HCT116 (cell line): ENCODE measurements around the gene SLCO4A1. TPM values are rescaled to one million over a fixed set of nuclear protein-coding genes. Genes with fewer than 3 reads are reported as not detected.

ENCODE experiments used
- ATAC-seq: fragments of 200-7000 bp; cut with Tn5 transposase; 2 replicates; pipeline ENCODE4 v1.9.1; 2020; ENCODE audit warnings: mild to moderate bottlenecking, moderate library complexity
- BruUV-seq: library from RNA; stranded (reverse); fragments of 400-500 nt; replicated peaks from 2 replicates; lab custom pipeline; 2021; lab: Mats Ljungman, UMichigan
- CTCF ChIA-PET: fragments of 300-600 bp; sonication (Branson Sonifier 250); formaldehyde crosslinking; loops from one replicate; lab custom pipeline; 2021; ENCODE audit warnings: antibody characterized with exemption; lab: Charles Lee
- POLR2A ChIA-PET: fragments of 300-600, 350-600 bp; sonication (Branson Sonifier 250); formaldehyde crosslinking; loops from one replicate; lab custom pipeline; 2021; ENCODE audit warnings: antibody characterized with exemption; lab: Charles Lee
- RAD21 ChIA-PET, 2 experiments: fragments of 300-600 bp; sonication (Branson Sonifier 250); formaldehyde crosslinking; loops; one replicate each; lab custom pipeline; 2023; ENCODE audit warnings: low total read pairs in 2 of 2; ENCODE audit not compliant: uncharacterized antibody in 2 of 2, unreplicated experiment in 2 of 2, low non-redundant PET in 1 of 2; lab: Charles Lee
- DNase-seq: peaks from one replicate; pipeline ENCODE4 v3.0.0-alpha.2; 2010; ENCODE audit warnings: low read depth, low spot score
- H2AFZ ChIP-seq: fragments of 200-600 bp; shearing (Covaris generic), sonication (generic); 2 replicates; pipeline ENCODE4 v1.6.1; 2017; ENCODE audit warnings: low read depth, mixed run types, mixed read lengths, antibody characterized with exemption, low read length; ENCODE audit not compliant: poor library complexity, severe bottlenecking
- H3K27ac ChIP-seq: 2 replicates; pipeline ENCODE4 v1.5.1; 2012; ENCODE audit warnings: low read depth, low read length
- H3K27me3 ChIP-seq: fragments of 200-600 bp; sonication (generic); 2 replicates; pipeline ENCODE4 v1.6.1; 2016; ENCODE audit warnings: mixed run types, low read length, mixed read lengths; ENCODE audit not compliant: insufficient read depth
- H3K36me3 ChIP-seq, 2 experiments: fragments of 200-500 bp in 1 of 2; fragments of 200-600 bp in 1 of 2; sonication (Bioruptor generic) in 1 of 2; sonication (generic) in 1 of 2; 2 replicates each; pipeline versions ENCODE4 v1.5.1 to v1.6.1; 2014 to 2016; ENCODE audit warnings: low read length in 2 of 2, inconsistent platforms in 1 of 2, mixed read lengths in 1 of 2, mixed run types in 1 of 2; ENCODE audit not compliant: insufficient read depth in 2 of 2, control insufficient read depth in 1 of 2
- H3K4me1 ChIP-seq, 2 experiments: fragments of 200-600 bp in 1 of 2; sonication (generic) in 1 of 2; 2 replicates each; pipeline versions ENCODE4 v1.5.1 to v1.6.1; 2012 to 2017; ENCODE audit warnings: low read length in 2 of 2, inconsistent platforms in 1 of 2, mild to moderate bottlenecking in 1 of 2, mixed read lengths in 1 of 2, mixed run types in 1 of 2, moderate library complexity in 1 of 2; ENCODE audit not compliant: insufficient read depth in 2 of 2, control insufficient read depth in 1 of 2
- H3K4me2 ChIP-seq: fragments of 200-600 bp; sonication (generic); 2 replicates; pipeline ENCODE4 v1.6.1; 2017; ENCODE audit warnings: mixed run types, low read length, mixed read lengths
- H3K4me3 ChIP-seq, 2 experiments: fragments of 200-600 bp in 1 of 2; sonication (generic) in 1 of 2; replicated peaks in 1 of 2; 2 replicates each; pipeline ENCODE4 v1.5.1; 2011 to 2016; ENCODE audit warnings: low read length in 2 of 2, control low read depth in 1 of 2, low read depth in 1 of 2, mild to moderate bottlenecking in 1 of 2, mixed read lengths in 1 of 2, mixed run types in 1 of 2
- H3K79me2 ChIP-seq: fragments of 200-600 bp; sonication (generic); 2 replicates; pipeline ENCODE4 v1.6.1; 2017; ENCODE audit warnings: mild to moderate bottlenecking, mixed run types, low read length, moderate library complexity, mixed read lengths; ENCODE audit not compliant: insufficient read depth
- H3K9ac ChIP-seq: fragments of 200-600 bp; sonication (generic); 2 replicates; pipeline ENCODE4 v1.6.1; 2016; ENCODE audit warnings: low read length, mixed read lengths
- H3K9me2 ChIP-seq: fragments of 200-600 bp; sonication (generic), shearing (Covaris generic); 2 replicates; pipeline ENCODE4 v1.6.1; 2017; ENCODE audit warnings: mixed run types, mild to moderate bottlenecking, moderate library complexity; ENCODE audit not compliant: insufficient read depth
- H3K9me3 ChIP-seq, 2 experiments: fragments of 200-500 bp in 1 of 2; fragments of 200-600 bp in 1 of 2; sonication (Bioruptor generic) in 1 of 2; sonication (generic) in 1 of 2; 2 replicates each; pipeline ENCODE4 v1.6.1; 2014 to 2017; ENCODE audit warnings: low read length in 2 of 2, mixed read lengths in 2 of 2, inconsistent platforms in 1 of 2, low read depth in 1 of 2, mild to moderate bottlenecking in 1 of 2, mixed run types in 1 of 2, moderate library complexity in 1 of 2; ENCODE audit not compliant: control insufficient read depth in 1 of 2, insufficient read depth in 1 of 2
- H4K20me1 ChIP-seq: fragments of 200-600 bp; sonication (generic), shearing (Covaris generic); 2 replicates; pipeline ENCODE4 v1.6.1; 2017; ENCODE audit warnings: mixed run types, mild to moderate bottlenecking, moderate library complexity; ENCODE audit not compliant: insufficient read depth
- RAD21 ChIP-seq: IDR thresholded peaks from 2 replicates; pipeline ENCODE4 v1.6.1; 2012; ENCODE audit warnings: low read depth, mild to moderate bottlenecking
- intact Hi-C: fragments of 100-400 bp; cut with micrococcal nuclease; formaldehyde crosslinking; loops from 2 replicates; pipeline ENCODE4 v1.10.0; 2022
- total RNA-seq: library from RNA; stranded (reverse); gene quantifications from one replicate; pipeline ENCODE4 v1.2.1, GENCODE V29; 2021; ENCODE audit not compliant: unreplicated experiment
- TF ChIP-seq, protein P1 (sequence below): IDR thresholded peaks from 2 replicates; pipeline ENCODE4 v1.6.1; 2012
- TF ChIP-seq, protein P2 (sequence below): IDR thresholded peaks from 2 replicates; pipeline ENCODE4 v1.6.1; 2012; ENCODE audit warnings: low read depth

The SLCO4A1 gene
- total RNA-seq, 1 experiment from 2014 or later, result 107 TPM

- intact Hi-C loops, result no loop called here
- no peak for DNase-seq
- Histone ChIP-seq H3K9ac (no peak overlapping the region; the same call in 1 of the 2 replicates), H3K9me2 (no peaks in the 10 kb centered on the region), H3K36me3 (no peaks in the 10 kb centered on the region), H3K79me2 (no peaks in the 10 kb centered on the region), H3K4me1 (peaks cover 18 to 35% of the 10 kb centered on the region in 2 experiments; a peak in 3 of 4 replicates), H3K4me3 (no peak overlapping the region), H2AFZ (no peak overlapping the region), H4K20me1 (no peaks in the 10 kb centered on the region), H3K27ac (no peak overlapping the region; the same call in 1 of the 2 replicates), H3K27me3 (no peaks in the 10 kb centered on the region), H3K9me3 (no peaks in the 10 kb centered on the region), H3K4me2 (peak overlapping the region; percentile 46)
- RAD21 ChIA-PET, result no interaction called here
- TF ChIP-seq, protein P1, sequence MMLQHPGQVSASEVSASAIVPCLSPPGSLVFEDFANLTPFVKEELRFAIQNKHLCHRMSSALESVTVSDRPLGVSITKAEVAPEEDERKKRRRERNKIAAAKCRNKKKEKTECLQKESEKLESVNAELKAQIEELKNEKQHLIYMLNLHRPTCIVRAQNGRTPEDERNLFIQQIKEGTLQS, result no peak
- no peak for TF ChIP-seq RAD21
- TF ChIP-seq, protein P2, sequence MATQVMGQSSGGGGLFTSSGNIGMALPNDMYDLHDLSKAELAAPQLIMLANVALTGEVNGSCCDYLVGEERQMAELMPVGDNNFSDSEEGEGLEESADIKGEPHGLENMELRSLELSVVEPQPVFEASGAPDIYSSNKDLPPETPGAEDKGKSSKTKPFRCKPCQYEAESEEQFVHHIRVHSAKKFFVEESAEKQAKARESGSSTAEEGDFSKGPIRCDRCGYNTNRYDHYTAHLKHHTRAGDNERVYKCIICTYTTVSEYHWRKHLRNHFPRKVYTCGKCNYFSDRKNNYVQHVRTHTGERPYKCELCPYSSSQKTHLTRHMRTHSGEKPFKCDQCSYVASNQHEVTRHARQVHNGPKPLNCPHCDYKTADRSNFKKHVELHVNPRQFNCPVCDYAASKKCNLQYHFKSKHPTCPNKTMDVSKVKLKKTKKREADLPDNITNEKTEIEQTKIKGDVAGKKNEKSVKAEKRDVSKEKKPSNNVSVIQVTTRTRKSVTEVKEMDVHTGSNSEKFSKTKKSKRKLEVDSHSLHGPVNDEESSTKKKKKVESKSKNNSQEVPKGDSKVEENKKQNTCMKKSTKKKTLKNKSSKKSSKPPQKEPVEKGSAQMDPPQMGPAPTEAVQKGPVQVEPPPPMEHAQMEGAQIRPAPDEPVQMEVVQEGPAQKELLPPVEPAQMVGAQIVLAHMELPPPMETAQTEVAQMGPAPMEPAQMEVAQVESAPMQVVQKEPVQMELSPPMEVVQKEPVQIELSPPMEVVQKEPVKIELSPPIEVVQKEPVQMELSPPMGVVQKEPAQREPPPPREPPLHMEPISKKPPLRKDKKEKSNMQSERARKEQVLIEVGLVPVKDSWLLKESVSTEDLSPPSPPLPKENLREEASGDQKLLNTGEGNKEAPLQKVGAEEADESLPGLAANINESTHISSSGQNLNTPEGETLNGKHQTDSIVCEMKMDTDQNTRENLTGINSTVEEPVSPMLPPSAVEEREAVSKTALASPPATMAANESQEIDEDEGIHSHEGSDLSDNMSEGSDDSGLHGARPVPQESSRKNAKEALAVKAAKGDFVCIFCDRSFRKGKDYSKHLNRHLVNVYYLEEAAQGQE, result no peak
- BruUV-seq, result no TSS peak
- CTCF ChIA-PET, result no interaction called here
- POLR2A ChIA-PET, result interaction anchor here (0.9 kb wide), 1 partner anchor 195 kb away, joined by 3 read pairs; no protein-coding TSS in a partner anchor
- no peak for ATAC-seq
Measured at GRCh38 chr20:62599216-62600110, 42.8 kb upstream of the SLCO4A1 start.
